ENCODE measurements around the gene PCDHA6.
"Not testable (repeated sequence)": the region's sequence is repeated elsewhere in the genome, so short reads cannot be mapped to it uniquely, and the experiment has no call there.

PCDHA6 gene

GRCh38 chr5:140855772-140856674 lies 28.3 kb downstream of the PCDHA6 start, which contains the start of gene PCDHA10:
PCDHA10 (plus strand) TSS chr5:140855897; CDS start chr5:140856049, 152 bp downstream.
- DNase-seq, result peak in 3 of 56 donors; percentile 16 to 38 (median 20)

- no peak for DNase-seq
Observed at GRCh38 chr5:140857177-140857986, 29.6 kb downstream of the PCDHA6 start.

- DNase-seq, result no peak
Observed at GRCh38 chr5:140857987-140858240, 30.2 kb downstream of the PCDHA6 start.

GRCh38 chr5:140862441-140863295 lies 34.9 kb downstream of the PCDHA6 start:
- no peak for DNase-seq

- DNase-seq, result peak in 2 of 56 donors; percentile 17 to 44
Observed at GRCh38 chr5:140868721-140869554, 41.2 kb downstream of the PCDHA6 start, which contains the start of gene PCDHA11. PCDHA11 (plus strand) TSS chr5:140868957; CDS start chr5:140869104, 147 bp downstream.

- no peak for DNase-seq
Observed at GRCh38 chr5:140869555-140869886, 41.8 kb downstream of the PCDHA6 start.

- DNase-seq, result no peak
Observed at GRCh38 chr5:140870221-140871201, 42.8 kb downstream of the PCDHA6 start.

- DNase-seq, result no peak
Observed at GRCh38 chr5:140875085-140876065, 47.6 kb downstream of the PCDHA6 start, which contains the start of gene PCDHA12. PCDHA12 (plus strand) TSS chr5:140875308; CDS start chr5:140875473, 165 bp downstream.

- not testable (repeated sequence) for DNase-seq
Observed at GRCh38 chr5:140876541-140877261, 48.9 kb downstream of the PCDHA6 start.

GRCh38 chr5:140877262-140877581 lies 49.5 kb downstream of the PCDHA6 start:
- no peak for DNase-seq
